Activated naive CD4-positive, alpha-beta T cell treated with anti-CD3 and anti-CD28 coated beads, Interleukin-2, amount 50 U/mL, for 72 hours (primary cell): ENCODE results near the gene DYRK2. TPM values are rescaled to one million over a fixed set of nuclear protein-coding genes. Genes with fewer than 3 reads are reported as not detected.
A peak's percentile ranks its signal among the peaks of the same experiment; 100 is the strongest.

Source experiments
- ATAC-seq, 2 donors: fragments of 150-1000 bp; cut with Tn5 transposase; 2 replicates each; pipeline ENCODE4 v1.10.0; 2021; ENCODE audit warnings: mild to moderate bottlenecking in 2 of 2, moderate library complexity in 2 of 2
- DNase-seq, 2 donors: peaks; one replicate each; pipeline ENCODE4 v3.0.0; 2021 to 2022; ENCODE audit warnings: low spot score in 2 of 2
- H3K27ac Mint-ChIP-seq, 2 donors: one replicate each; pipeline ENCODE4 v1.8.0; 2022; ENCODE audit warnings: mild to moderate bottlenecking in 2 of 2, mixed read lengths in 2 of 2
- H3K36me3 Mint-ChIP-seq, 2 donors: one replicate each; pipeline ENCODE4 v1.8.0; 2022; ENCODE audit warnings: mixed read lengths in 2 of 2
- H3K9me3 Mint-ChIP-seq, 2 donors: one replicate each; pipeline ENCODE4 v1.8.0; 2022; ENCODE audit warnings: mixed read lengths in 2 of 2
- total RNA-seq, 2 donors: library from RNA; stranded (reverse); gene quantifications; one replicate each; pipeline ENCODE4 v1.2.3, GENCODE V29; 2022

The DYRK2 gene
- total RNA-seq, 2 donors from 2014 or later: 27.2 to 34.3 TPM

DNA sequence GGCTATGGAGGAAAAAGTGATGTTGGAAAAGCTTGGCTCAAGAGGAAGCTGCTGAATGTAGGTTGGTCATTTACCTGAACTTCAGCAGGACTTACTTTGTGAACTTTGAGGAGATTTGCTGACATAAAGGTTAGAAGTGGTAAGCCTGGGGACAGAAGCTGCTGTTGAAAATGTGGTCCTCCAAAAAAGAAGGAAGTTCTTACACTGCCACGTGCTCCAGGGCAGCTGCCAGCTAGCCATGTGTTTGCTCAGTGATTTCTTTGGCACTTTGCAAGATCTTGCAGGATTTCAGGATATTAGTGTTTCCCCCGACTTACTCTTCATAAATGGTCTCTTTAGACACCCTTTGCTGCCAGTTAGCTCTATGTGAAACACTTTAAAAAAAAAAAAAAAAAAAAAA, 14.8 kb upstream of the DYRK2 start:
- peaks cover 11 to 13% of the 10 kb centered on the region in 2 donors for H3K9me3 Mint-ChIP-seq
- peak in 1 of 2 donors; percentile 6 for ATAC-seq
- H3K36me3 Mint-ChIP-seq: peaks cover 13 to 27% of the 10 kb centered on the region in 2 donors
- DNase-seq: no peak
- H3K27ac Mint-ChIP-seq: peak overlapping the region in 1 of 2 donors; percentile 5

DNA sequence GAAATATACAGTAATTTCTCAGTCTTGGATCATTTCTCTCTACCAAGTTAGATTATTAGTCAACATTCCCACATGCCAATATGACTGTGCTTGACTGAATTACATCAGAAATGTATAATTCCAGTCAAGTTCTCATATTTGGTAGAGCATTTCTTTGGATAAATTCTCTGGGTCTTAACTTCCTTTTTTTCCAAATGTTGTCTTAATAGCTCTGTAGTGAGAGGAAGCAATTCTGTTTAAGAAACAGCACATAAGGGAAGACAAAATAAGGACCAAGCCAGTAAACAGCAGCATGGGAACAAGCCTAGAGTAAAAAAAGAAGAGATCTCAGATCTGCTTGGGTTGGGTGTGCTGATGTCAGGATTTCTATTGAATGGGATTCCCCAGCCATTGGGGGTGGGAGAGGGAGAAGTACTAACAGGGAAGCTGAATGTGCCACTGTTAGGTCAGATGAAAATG, 14.2 kb upstream of the DYRK2 start:
- DNase-seq (no peak), ATAC-seq (peak; percentile 40 to 64)
- Mint-ChIP-seq H3K36me3 (peaks cover 10 to 21% of the 10 kb centered on the region in 2 donors), H3K27ac (peak overlapping the region; percentile 5 to 70), H3K9me3 (peaks cover 5 to 10% of the 10 kb centered on the region in 2 donors)

DNA sequence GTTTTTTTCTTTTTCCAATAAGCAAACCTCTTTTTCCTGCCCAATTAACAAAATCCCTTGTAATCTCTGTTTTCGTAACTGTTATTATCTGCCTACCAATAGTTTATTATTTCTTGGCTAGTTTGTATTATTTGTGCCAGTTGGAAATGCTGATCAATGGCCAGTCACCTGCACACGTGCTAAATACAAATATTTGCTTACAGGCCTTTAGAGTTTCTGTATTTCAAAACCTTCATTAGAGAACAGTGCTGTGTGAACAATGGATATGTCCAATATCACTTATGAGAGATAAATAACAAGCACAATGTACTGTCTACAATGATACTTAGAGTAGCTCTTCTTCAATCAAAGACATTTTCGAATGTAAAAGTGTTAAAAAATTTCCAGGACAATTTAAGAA, 10.8 kb upstream of the DYRK2 start:
- H3K36me3 Mint-ChIP-seq: peaks cover 5 to 10% of the 10 kb centered on the region in 2 donors
- DNase-seq: no peak
- H3K9me3 Mint-ChIP-seq: peaks cover 0 to 5% of the 10 kb centered on the region in 2 donors
- H3K27ac Mint-ChIP-seq: no peak overlapping the region
- ATAC-seq: no peak

DNA sequence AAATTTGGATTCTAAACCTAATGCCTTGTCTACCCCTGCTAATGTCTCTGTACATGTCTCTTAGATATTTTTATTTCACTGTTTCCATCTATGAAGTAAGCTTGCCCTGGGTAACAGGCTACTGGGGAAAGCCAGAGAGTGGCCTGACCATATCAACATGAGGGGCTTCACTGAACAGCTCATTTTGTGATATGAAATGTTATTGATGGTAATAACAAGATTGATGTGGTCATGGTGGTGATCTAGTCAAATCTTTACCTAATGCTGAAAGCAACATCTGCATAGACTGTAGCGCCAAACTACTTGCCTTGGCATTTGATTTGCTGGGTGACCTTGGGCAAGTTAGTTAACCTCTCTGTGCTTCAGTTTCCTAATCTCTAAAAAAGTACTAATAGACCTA, 9.9 kb upstream of the DYRK2 start:
- Mint-ChIP-seq H3K27ac (no peak overlapping the region), H3K9me3 (peaks cover 0 to 5% of the 10 kb centered on the region in 2 donors), H3K36me3 (peaks cover 0 to 5% of the 10 kb centered on the region in 2 donors)
- peak; percentile 19 to 61 for ATAC-seq
- no peak for DNase-seq

DNA sequence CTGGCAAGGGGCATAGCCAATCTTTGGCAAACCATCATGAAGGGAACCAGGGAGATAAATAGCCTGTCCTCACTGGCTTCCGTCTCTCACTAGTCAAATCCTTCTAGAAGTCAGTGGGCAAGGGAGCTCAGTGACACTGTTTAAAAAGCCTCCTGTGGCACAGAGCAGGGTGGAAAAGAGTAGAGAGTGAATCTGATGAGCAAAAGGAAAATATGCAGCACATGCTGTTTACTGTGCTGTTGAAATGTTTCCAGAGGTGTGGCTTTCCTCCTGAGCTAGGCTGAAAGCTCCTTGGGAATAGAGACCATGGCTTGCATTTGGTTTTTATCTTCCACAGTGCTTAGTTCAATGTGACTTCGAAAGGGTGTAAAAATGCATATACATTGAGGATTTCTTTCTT, 7.7 kb upstream of the DYRK2 start:
- no peak for DNase-seq
- Mint-ChIP-seq H3K9me3 (peaks cover 5 to 6% of the 10 kb centered on the region in 2 donors), H3K36me3 (no peaks in the 10 kb centered on the region), H3K27ac (no peak overlapping the region)
- peak in 1 of 2 donors; percentile 52 for ATAC-seq

DNA sequence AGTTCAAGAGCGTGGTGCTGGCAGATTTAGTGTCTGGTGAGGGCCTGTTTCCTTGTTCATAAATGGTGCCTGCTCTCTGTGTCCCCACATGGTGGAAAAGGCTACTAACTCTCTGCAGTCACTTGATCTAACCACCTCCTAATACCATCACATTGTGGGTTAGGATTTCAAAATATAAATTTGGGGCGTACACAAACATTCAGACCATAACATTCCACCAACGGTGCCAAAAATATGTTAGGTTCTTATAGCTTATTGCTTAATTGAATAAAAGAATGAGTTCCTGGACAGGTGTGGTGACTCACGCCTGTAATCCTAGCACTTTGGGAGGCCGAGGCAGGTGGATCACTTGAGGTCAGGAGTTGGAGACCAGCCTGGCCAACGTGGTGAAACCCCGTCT, 3.4 kb upstream of the DYRK2 start:
- Mint-ChIP-seq H3K36me3 (peaks cover 2 to 3% of the 10 kb centered on the region in 2 donors), H3K9me3 (peaks cover 0 to 6% of the 10 kb centered on the region in 2 donors), H3K27ac (no peak overlapping the region)
- ATAC-seq (no peak), DNase-seq (no peak)

DNA sequence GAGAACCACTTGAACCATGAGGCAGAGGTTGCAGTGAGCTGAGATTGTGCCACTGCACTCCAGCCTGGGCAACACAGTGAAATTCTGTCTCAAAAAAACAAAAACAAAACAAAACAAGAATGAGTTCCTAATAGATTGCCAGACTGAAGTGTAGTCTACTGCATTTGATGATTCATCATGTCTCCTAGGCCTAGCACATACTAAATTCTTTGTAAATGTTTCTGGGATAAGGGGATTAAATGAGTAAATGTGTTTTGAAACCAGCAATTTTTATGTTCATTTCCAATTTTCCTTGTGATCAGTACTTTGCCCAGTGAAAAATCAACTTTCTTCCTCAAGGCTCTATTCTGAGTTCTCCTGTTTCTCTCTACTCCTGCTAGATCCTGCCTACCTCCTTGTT, 2.9 kb upstream of the DYRK2 start:
- Mint-ChIP-seq H3K9me3 (peaks cover 0 to 6% of the 10 kb centered on the region in 2 donors), H3K36me3 (peaks cover 7% of the 10 kb centered on the region in 2 donors), H3K27ac (no peak overlapping the region)
- DNase-seq (no peak), ATAC-seq (no peak)

DNA sequence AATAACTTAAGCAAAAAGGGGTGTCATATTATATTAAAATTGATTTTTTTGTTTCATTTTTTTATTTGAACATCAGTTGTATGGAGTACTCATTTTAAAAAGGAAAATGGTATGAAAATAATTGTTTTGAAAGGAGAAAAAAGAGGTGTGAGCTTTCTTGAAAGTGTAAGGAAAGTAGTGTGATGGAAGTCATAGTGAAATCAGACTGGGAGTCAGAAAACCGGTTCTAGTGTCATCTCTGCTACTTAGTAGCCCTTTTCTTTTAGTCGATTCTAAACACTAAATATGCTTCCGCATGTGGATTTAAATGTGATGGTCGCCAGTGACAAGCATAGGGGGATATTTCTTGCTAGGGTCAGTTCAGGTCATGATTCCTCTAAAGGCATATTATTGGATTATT, 1.8 kb upstream of the DYRK2 start:
- DNase-seq (no peak), ATAC-seq (no peak)
- Mint-ChIP-seq H3K27ac (peak overlapping the region in 1 of 2 donors; percentile 79), H3K9me3 (peaks cover 0 to 6% of the 10 kb centered on the region in 2 donors), H3K36me3 (peaks cover 12 to 16% of the 10 kb centered on the region in 2 donors)

DNA sequence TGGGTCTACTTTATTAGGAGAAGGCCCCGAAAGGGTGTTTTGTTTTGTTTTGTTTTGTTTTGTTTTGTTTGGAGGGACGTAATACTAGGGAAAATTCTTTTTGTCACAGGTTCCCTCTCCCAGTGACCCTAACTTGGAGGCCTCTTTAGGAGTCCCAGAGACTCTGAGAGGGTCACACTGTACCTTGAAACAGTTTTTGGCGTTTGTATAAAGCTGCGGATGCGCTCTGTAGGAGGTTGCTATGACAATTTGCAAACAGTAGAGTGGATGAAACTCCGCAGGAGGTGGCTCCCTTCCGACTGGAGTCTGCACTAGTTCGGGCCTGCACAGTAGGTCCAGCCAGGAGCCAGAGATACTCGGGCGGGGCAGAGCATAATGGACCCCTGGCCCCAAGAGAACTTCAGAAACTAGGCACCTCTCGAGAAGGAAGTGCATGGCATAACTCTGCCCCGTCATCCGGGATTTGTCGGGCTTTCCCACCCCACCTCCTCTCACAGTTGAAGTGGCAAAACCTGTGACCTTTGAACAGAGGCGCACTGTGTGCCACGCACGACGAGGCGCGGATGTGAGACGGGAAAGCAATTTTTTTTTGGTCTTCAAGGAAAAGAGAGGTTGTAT, 1.3 kb upstream of the DYRK2 start:
- ATAC-seq (peak; percentile 5 to 27), DNase-seq (no peak)
- peaks cover 12 to 16% of the 10 kb centered on the region in 2 donors for H3K36me3 Mint-ChIP-seq
- H3K9me3 Mint-ChIP-seq: peaks cover 0 to 6% of the 10 kb centered on the region in 2 donors
- peak overlapping the region; percentile 79 to 84 for H3K27ac Mint-ChIP-seq

DNA sequence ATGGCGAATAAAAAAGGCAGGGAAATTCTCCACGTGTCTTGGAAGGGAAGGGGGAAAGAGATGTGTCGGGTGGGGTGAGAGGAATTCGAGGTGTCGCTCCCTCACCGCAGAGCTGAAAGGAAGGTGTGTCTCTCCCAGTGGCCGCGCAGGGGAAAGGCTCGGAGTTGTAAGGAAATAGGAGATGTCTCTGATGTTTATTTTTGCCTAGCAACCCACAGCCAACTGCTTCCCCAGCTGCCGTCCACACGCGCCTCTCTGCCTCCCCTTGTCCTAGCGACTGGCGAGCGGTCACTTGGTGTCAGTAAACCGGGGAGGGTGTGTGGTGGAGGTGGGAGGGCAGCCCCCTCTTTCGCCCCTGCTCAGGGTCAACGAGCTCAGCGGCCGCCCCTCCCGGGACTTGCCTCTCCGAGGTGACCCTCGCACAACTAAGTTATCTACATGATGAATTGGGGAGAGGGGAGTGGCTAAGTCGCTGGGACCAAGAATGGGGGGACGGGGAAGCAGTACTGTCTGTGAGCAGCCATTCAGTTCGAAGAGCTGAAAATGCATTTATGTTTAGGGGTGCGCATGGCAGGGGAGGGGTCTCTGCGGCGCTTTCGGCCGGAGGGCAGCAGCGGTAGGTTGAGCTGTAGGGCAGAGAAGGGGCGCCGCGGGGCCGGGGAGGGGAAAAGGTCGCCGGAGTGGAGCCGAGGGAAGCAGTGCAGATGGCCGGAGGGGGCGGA, 585 bp upstream of the DYRK2 start:
- H3K9me3 Mint-ChIP-seq: peaks cover 0 to 6% of the 10 kb centered on the region in 2 donors
- peak; percentile 20 to 53 for ATAC-seq
- peak; percentile 40 to 61 for DNase-seq
- peak overlapping the region; percentile 79 to 84 for H3K27ac Mint-ChIP-seq
- peaks cover 12 to 16% of the 10 kb centered on the region in 2 donors for H3K36me3 Mint-ChIP-seq

DNA sequence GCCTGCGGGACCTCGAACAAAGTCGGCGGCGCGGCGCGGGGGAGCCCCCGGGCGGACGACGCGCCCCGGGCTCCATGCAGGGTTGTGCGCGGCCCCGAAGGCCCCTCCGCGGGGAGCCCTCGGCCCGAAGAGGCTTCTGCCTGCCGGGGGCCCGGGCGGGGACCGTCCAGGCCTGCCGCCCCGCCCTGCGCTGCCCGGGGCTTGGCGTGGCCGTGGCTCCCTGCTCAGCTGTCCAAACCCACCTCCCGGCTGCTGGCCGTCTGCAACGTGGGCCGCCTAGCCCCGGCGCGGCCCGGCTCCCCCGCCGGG, 670 bp downstream of the DYRK2 start:
- Mint-ChIP-seq H3K36me3 (peaks cover 24 to 25% of the 10 kb centered on the region in 2 donors), H3K27ac (peak overlapping the region in 1 of 2 donors; percentile 87), H3K9me3 (peaks cover 0 to 8% of the 10 kb centered on the region in 2 donors)
- peak; percentile 46 to 60 for DNase-seq
- ATAC-seq: peak; percentile 33 to 34

DNA sequence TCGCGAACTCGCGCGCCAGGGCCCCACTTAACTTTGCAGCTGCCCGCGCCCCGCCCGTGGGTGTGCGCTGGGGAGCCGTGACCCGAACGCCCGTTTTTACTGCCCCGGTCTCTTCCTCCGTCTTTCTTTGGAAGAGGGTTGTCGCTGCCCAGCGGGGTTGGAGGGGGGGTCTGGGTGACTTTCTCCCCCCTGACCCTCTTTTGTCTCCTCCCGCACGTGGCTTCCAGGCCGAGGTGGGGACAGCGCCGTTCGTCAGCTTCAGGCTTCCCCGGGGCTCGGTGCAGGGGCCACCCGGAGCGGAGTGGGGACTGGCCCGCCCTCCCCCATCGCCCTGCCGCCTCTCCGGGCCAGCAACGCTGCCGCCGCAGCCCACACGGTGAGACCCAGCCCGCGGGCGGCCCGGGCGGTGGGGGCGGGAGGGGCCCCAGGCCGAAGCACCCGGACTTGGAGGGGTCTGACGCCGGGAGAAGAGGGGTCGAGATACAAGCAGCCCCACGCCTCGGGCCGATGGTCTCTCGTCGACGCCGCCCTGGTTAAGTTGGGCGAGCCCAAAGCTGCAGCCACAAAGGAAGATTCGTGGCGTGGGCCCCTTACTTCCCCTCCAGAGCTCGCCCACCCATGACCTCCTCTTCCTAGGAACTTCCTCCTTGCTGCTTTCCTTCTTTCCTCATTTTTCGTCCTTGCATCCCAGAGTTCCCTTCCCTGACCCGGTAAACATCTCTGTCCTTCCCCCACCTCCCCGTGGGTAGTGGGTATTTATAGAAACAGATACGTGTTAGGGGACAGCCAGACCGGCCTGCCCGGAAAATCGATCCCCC, 1.2 kb downstream of the DYRK2 start:
- peak overlapping the region; percentile 87 to 99 for H3K27ac Mint-ChIP-seq
- H3K36me3 Mint-ChIP-seq: peaks cover 30% of the 10 kb centered on the region in 2 donors
- DNase-seq: peak in 1 of 2 donors; percentile 37
- H3K9me3 Mint-ChIP-seq: peaks cover 0 to 9% of the 10 kb centered on the region in 2 donors
- peak; percentile 7 to 37 for ATAC-seq

DNA sequence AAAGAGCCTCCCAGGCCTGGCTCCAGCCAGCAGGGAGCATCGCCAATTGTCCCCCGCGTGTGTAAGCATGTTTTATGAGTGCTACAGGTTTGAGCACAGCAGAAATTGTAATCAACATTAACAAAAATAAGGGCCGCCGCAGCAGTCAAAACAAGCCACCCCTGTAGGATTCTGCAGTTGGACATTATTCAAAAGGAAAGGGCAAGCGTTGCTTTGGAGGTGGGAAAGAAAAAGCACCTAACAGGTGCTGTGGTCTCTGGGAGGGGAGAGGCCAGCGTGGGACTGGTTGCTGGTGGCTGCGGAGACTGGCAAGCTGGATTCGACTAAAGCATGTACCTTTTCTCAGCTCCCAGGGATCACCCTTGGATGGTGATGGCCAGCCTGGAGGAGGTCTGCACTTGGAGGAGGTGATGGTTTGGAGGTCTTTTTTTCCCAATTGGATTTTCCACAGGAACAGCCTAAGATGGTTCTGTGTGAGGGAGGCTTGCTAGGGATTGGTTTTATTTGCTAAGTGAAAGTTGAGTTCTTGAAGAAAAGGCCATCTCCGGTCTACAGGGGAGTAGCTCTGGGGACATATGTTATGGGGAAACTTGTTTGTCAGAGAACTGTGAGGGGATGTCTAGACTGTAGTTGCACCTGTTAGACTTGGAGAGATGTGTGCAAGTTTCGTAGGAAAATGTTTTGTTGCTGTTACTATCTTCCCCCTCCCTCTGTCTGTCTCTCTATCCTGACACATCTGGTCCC, 2.0 kb downstream of the DYRK2 start:
- DNase-seq: peak in 1 of 2 donors; percentile 26
- Mint-ChIP-seq H3K27ac (peak overlapping the region; percentile 87 to 99), H3K9me3 (peaks cover 0 to 7% of the 10 kb centered on the region in 2 donors), H3K36me3 (peaks cover 30 to 37% of the 10 kb centered on the region in 2 donors)
- ATAC-seq: peak; percentile 11 to 27

DNA sequence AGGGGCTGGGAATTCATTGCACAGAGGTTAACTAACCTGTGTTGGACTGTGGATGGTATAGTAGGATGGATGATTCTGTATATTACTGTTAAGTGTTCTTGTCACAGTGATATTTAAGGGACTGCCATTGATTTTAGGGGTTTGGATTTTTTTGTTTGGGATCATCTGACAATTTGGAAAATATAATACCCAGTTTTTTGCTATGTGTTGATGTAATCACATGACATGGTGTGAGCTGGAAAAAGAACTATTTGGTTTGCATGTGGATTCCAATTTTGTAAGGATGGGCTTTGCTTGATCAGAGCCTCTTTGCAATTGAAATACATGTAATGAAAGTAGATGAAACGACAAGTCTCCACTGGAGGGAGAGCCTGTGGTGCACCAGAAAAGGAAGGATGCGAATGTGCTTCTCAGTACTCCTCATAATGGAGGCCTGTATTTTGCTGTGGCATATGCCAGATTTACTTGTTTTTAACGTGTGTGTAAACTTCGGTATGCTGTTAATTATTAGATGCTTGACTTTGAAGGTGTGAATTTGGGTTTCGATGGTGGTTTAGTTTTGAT, 2.7 kb downstream of the DYRK2 start:
- H3K36me3 Mint-ChIP-seq: peaks cover 30 to 41% of the 10 kb centered on the region in 2 donors
- ATAC-seq (peak; percentile 12 to 25), DNase-seq (no peak)
- H3K9me3 Mint-ChIP-seq: peaks cover 0 to 7% of the 10 kb centered on the region in 2 donors
- H3K27ac Mint-ChIP-seq: peak overlapping the region; percentile 87 to 99

DNA sequence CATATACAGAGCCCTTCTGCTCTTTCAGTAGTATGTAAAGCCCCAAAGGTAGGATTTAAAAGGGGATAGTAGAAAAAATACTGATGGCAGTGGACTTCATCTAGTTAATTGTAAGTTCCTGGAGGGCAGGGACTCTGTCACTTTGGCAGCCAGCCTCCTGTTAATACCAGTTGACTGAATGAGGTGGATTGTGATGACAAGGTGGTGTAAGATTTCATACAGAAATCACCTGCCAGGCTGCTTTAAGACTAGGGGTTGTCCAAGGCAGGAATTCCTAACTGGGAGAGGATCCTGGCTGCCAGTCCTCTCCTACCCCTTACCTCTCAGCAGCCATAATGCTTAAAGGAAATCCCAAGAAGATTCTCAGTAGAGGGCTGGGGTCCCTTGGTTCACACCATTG, 7.3 kb downstream of the DYRK2 start:
- peaks cover 0 to 7% of the 10 kb centered on the region in 2 donors for H3K9me3 Mint-ChIP-seq
- peaks cover 38 to 53% of the 10 kb centered on the region in 2 donors for H3K36me3 Mint-ChIP-seq
- ATAC-seq (no peak), DNase-seq (no peak)
- H3K27ac Mint-ChIP-seq: no peak overlapping the region

DNA sequence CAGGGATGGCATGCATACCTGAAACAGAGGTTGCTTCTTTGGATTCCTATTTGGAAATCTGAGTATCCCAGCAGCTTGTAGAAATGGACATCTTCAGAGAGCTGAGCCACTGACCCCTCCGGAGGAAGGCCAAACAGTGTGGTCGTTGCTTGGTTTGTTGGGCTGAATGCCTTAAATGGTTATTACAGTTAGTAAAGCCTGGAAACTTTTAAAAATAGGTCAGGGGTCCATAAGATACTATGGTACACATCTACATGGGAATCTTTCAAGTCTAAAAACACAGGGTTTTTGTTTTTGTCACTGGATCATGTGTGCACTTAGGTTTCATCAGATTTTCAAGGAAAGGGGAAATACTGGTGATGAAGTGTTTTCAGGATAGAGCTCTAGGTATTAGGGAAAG, 7.7 kb downstream of the DYRK2 start:
- DNase-seq: no peak
- ATAC-seq: no peak
- H3K36me3 Mint-ChIP-seq: peaks cover 35 to 51% of the 10 kb centered on the region in 2 donors
- no peak overlapping the region for H3K27ac Mint-ChIP-seq
- H3K9me3 Mint-ChIP-seq: peaks cover 0 to 7% of the 10 kb centered on the region in 2 donors
